GM18498 (cell line): ENCODE measurements around the gene IL6ST.

Experiments
- ATAC-seq: cut with Tn5 transposase; IDR thresholded peaks from one replicate; pipeline ENCODE4 v1.9.1; 2021; ENCODE audit warnings: mild to moderate bottlenecking, moderate library complexity; ENCODE audit not compliant: unreplicated experiment

The IL6ST gene

DNA sequence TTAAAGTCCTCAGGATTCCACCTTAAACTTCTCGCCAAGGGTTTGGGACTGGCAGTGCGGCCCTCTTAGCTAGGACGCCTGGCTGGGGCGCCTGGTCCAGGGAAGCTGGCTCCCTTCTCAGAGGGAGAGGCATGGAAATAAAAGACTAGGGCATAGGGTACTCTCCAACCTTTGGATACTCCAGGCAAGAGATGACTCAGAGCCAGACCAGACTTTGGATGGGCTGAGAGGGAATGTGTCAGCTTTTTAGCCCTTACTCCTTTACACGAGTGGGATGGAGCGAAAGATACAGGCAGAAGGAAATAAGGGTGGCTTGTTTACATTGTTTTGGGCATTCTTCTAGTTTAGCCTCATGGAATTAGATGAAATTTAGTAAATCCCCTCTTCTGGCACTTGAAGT lies 95.4 kb downstream of the IL6ST start:
- ATAC-seq: no peak

- ATAC-seq: no peak
Measured at GRCh38 chr5:55897905-55898304, 96.9 kb downstream of the IL6ST start.

DNA sequence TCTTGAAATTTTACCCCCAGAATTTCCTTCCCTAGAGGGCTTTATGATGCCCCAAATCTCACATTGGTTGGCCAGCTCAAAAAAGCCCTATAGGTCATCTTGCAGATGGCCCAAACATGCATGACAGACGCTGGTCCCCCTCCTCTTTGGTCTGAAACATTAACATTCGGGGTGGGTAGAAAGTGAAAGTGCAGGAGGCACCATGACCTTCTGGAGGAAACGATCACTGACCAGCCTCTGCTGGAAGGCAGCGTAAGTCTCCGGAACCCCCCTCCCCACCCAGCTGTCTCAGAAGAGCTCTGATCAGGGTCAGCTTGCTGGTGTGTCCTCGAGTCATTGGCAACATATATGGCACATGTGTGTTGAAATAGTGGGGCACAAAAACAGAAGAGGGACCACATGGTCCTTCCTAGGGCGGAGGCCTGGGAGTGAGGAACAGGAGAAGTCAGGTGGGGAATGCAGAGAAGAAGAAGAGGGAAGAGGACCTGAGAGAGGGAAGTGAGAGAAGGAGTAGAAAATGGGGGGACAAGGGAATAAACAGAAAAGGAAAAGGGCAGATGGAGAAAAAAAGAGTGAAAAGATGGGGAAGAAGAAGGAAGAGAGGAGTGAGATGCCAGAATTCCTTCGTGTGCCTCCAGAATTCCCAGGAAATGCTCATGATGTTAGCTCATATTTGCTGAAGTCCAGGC lies 97.4 kb downstream of the IL6ST start:
- ATAC-seq: no peak

DNA sequence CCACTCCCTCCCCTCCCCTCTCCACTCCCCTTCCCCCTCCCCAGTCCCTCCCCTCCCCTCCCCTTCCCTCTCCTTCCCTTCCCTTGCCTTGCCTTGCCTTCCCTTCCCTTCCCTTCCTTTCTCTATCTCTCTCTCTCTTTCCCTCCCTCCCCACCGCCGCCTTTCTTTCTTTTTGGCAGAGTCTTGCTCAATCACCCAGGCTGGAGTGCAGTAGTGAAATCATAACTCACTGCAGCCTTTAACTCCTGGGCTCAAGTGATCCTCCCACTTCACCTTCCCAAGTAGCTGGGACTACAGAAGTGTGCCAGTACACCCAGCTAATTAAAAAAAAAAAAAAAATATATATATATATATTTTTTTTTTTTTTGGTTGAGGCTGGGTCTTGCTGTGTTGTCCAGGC lies 98.1 kb downstream of the IL6ST start:
- no peak for ATAC-seq

DNA sequence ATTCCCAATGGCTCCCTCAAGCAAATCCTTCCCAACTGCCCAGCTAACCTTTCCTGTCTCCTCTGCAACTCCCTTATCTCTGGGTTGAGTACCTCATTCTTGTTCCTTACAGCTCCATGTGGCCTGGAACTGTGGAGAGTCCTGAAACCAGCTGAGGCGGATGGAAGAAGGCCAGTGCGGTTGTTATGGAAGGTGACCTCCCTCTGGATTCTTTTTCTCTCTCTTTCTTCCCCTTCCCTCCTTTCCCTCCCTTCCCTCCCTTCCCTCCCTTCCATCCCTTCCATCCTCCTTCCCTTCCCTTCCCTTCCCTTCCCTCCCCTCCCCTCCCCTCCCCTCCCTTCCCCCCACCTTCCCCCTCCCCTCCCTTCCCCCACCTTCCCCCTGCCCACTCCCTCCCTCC lies 98.5 kb downstream of the IL6ST start:
- no peak for ATAC-seq

GRCh38 chr5:55895346-55895745 lies 99.4 kb downstream of the IL6ST start:
- ATAC-seq: no peak

DNA sequence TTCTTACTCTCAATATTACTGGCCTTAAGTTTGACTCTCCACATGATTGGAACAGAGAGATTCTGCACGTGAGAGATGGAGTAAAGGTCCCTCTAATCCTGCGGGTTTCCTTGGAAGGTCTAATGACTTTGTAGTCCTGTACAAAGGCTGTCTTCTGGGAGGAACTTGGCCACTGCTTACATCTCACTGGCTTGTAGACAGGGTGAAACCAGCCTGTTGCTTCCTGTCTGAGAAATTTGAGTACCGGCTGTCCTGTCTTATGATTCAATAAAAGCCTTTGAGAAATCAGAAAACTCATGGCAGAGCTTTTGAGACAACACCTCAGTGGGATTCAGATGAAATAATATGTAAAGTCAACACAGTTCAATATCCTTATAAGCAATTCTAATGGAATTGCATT lies 100.6 kb downstream of the IL6ST start:
- ATAC-seq: no peak

DNA sequence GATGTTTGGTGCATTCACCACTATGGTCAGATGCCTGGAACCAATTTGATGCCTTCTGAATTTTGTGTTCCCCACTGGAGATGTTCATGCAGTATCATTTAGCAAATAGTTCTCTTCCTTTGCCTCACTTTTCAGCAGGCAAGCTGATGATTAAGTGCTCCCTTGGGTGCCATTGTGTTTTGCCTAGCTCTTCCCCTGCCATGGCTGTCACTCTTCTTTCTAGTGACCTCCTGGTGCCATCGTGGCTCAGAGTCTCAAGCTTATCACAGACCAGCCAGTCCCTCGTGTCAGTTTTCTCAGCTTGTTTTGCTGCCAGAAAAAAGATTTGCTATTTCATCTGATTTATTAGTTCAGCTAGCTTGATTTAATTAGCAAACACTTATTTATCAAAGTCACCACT lies 102.3 kb downstream of the IL6ST start:
- no peak for ATAC-seq

DNA sequence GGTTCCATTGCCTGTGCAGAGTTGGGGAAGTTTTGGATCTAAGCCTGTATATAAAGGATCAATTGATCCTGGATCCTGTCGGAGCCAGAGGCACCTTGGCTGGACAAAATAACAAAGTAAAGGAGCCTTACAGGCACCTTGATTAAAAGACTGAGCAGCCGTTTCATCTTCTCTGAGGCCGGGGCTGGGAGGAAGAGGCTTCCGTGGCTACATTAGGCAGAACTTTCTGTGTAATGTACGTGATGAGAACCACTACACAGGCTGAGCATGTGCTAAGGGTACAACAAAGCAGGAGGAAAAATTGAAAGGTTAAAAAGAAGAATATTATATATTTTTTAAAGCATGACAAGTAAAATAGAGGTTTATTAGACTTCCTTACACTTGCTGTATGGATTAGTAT lies 106.6 kb downstream of the IL6ST start:
- ATAC-seq: no peak

- no peak for ATAC-seq
Measured at GRCh38 chr5:55885359-55885758, 109.4 kb downstream of the IL6ST start.
